OCI-LY7 (cell line): ENCODE data around the gene ACP5. TPM values are rescaled to one million over a fixed set of nuclear protein-coding genes. Genes with fewer than 3 reads are reported as not detected.

Experiments
- BruUV-seq: library from RNA; stranded (reverse); fragments of 400-500 nt; replicated peaks from 2 replicates; lab custom pipeline; 2021; lab: Mats Ljungman, UMichigan
- CTCF ChIA-PET: fragments of 300-600 bp; sonication (Branson Sonifier 250); formaldehyde crosslinking; loops from one replicate; lab custom pipeline; 2022; ENCODE audit warnings: antibody characterized with exemption; ENCODE audit not compliant: unreplicated experiment; lab: Charles Lee
- POLR2A ChIA-PET: fragments of 300-600 bp; sonication (Branson Sonifier 250); formaldehyde crosslinking; loops from one replicate; lab custom pipeline; 2022; ENCODE audit warnings: antibody characterized with exemption; lab: Charles Lee
- DNase-seq: peaks from one replicate; pipeline ENCODE4 v3.0.0-alpha.2; 2015; ENCODE audit warnings: low spot score
- H2AFZ ChIP-seq: fragments of 200-600 bp; sonication (generic), shearing (Covaris generic); 2 replicates; pipeline ENCODE4 v1.6.1; 2014; ENCODE audit warnings: mild to moderate bottlenecking, antibody characterized with exemption, low read length, moderate library complexity
- H3K27ac ChIP-seq: fragments of 200-600 bp; sonication (generic); 2 replicates; pipeline ENCODE4 v1.5.1; 2014; ENCODE audit warnings: mixed run types, low read depth, mild to moderate bottlenecking, moderate library complexity, low read length, inconsistent platforms; ENCODE audit not compliant: poor library complexity, severe bottlenecking
- H3K36me3 ChIP-seq: fragments of 200-600 bp; sonication (generic); 2 replicates; pipeline ENCODE4 v1.6.1; 2014; ENCODE audit warnings: mild to moderate bottlenecking, antibody characterized with exemption, low read length, moderate library complexity, mixed read lengths; ENCODE audit not compliant: insufficient read depth
- H3K4me1 ChIP-seq: fragments of 200-600 bp; sonication (generic); 2 replicates; pipeline ENCODE4 v1.5.1; 2014; ENCODE audit warnings: mild to moderate bottlenecking, low read length; ENCODE audit not compliant: insufficient read depth, poor library complexity, severe bottlenecking
- H3K4me2 ChIP-seq: fragments of 200-600 bp; sonication (generic); 2 replicates; pipeline ENCODE4 v1.6.1; 2014; ENCODE audit warnings: mild to moderate bottlenecking, low read length
- H3K4me3 ChIP-seq: fragments of 200-600 bp; sonication (generic); 2 replicates; pipeline ENCODE4 v1.5.1; 2014; ENCODE audit warnings: mild to moderate bottlenecking, low read depth, low read length; ENCODE audit not compliant: poor library complexity, severe bottlenecking
- H3K79me2 ChIP-seq: fragments of 200-600 bp; sonication (generic); 2 replicates; pipeline ENCODE4 v1.6.1; 2016; ENCODE audit warnings: low read depth, mild to moderate bottlenecking, low read length, moderate library complexity, mixed read lengths; ENCODE audit not compliant: insufficient read depth
- H3K9me2 ChIP-seq: fragments of 200-600 bp; sonication (generic); 2 replicates; pipeline ENCODE4 v1.6.1; 2016; ENCODE audit warnings: mild to moderate bottlenecking, low read length, mixed read lengths; ENCODE audit not compliant: insufficient read depth
- H3K9me3 ChIP-seq: fragments of 200-600 bp; sonication (generic); 2 replicates; pipeline ENCODE4 v1.6.1; 2014; ENCODE audit warnings: mild to moderate bottlenecking, mixed run types, low read length, mixed read lengths
- H4K20me1 ChIP-seq: fragments of 200-600 bp; sonication (generic); 2 replicates; pipeline ENCODE4 v1.6.1; 2014; ENCODE audit warnings: mild to moderate bottlenecking, antibody characterized with exemption, low read length, moderate library complexity, mixed read lengths; ENCODE audit not compliant: insufficient read depth
- CTCF ChIP-seq: fragments of 200-600 bp; sonication (generic); conservative IDR thresholded peaks from 2 replicates; pipeline ENCODE4 v1.5.1; 2014; ENCODE audit warnings: mild to moderate bottlenecking, antibody characterized with exemption, low read length, moderate library complexity, mixed read lengths
- EZH2phosphoT487 ChIP-seq: fragments of 200-600 bp; sonication (generic); IDR thresholded peaks from 2 replicates; pipeline ENCODE4 v1.6.1; 2018; ENCODE audit warnings: low read depth, borderline replicate concordance, mild to moderate bottlenecking, mixed run types, antibody characterized with exemption, low read length, moderate library complexity, mixed read lengths
- intact Hi-C: fragments of 100-400 bp; cut with micrococcal nuclease; formaldehyde crosslinking; loops from one replicate; pipeline ENCODE4 v1.10.0; 2022; ENCODE audit not compliant: unreplicated experiment
- total RNA-seq, 2 experiments: library from RNA; depleted of rRNA in 1 of 2; stranded (reverse); fragments of >200 nt in 1 of 2; shearing (Covaris generic) in 1 of 2; gene quantifications; 2 replicates each; pipeline ENCODE4 v1.2.3, GENCODE V29; 2014 to 2022

Gene ACP5
- total RNA-seq, 2 experiments from 2014 or later: 16.3 to 21.6 TPM

- no peak overlapping the region for H3K27ac ChIP-seq
- intact Hi-C loops: no loop called here
- CTCF ChIA-PET: no interaction called here
- no peak for TF ChIP-seq EZH2phosphoT487
- no peak for TF ChIP-seq CTCF
- H2AFZ ChIP-seq: no peak overlapping the region
- no peak overlapping the region for H3K4me3 ChIP-seq
- H3K9me2 ChIP-seq: no peaks in the 10 kb centered on the region
- no TSS peak for BruUV-seq
- POLR2A ChIA-PET: no interaction called here
- peaks cover 15% of the 10 kb centered on the region for H3K4me1 ChIP-seq
- H3K4me2 ChIP-seq: no peak overlapping the region
- no peak for DNase-seq
- peaks cover 16% of the 10 kb centered on the region for H3K36me3 ChIP-seq
- H3K9me3 ChIP-seq: no peaks in the 10 kb centered on the region
- no peaks in the 10 kb centered on the region for H3K79me2 ChIP-seq
- no peaks in the 10 kb centered on the region for H4K20me1 ChIP-seq
Measured at GRCh38 chr19:11547929-11548700, 29.3 kb downstream of the ACP5 start.

- no TSS peak for BruUV-seq
Measured at GRCh38 chr19:11541238-11541637, 36.2 kb downstream of the ACP5 start.

More at GRCh38 chr19:11541238-11541637, 36.2 kb downstream of the ACP5 start:
- no peaks in the 10 kb centered on the region for H3K9me2 ChIP-seq
- H4K20me1 ChIP-seq: no peaks in the 10 kb centered on the region
- no peak overlapping the region for H3K4me3 ChIP-seq
- no peaks in the 10 kb centered on the region for H3K9me3 ChIP-seq
- no peaks in the 10 kb centered on the region for H3K79me2 ChIP-seq
- ChIA-PET CTCF (no interaction called here), POLR2A (interaction anchor here (0.7 kb wide), 1 partner anchor 8 kb away, joined by 4 read pairs; no protein-coding TSS in a partner anchor)
- H3K27ac ChIP-seq: no peak overlapping the region
- intact Hi-C loops: no loop called here
- H3K4me1 ChIP-seq: peaks cover 11% of the 10 kb centered on the region
- peak; percentile 51 for DNase-seq
- H2AFZ ChIP-seq: no peak overlapping the region
- H3K4me2 ChIP-seq: no peak overlapping the region
- no peaks in the 10 kb centered on the region for H3K36me3 ChIP-seq
- TF ChIP-seq EZH2phosphoT487 (no peak), CTCF (no peak)
